GM23338 (cell line): ENCODE measurements around the gene GEMIN2. TPM values are rescaled to one million over a fixed set of nuclear protein-coding genes. Genes with fewer than 3 reads are reported as not detected.

Source experiments
- ATAC-seq: fragments of 200-7000 bp; cut with Tn5 transposase; 3 replicates; pipeline ENCODE4 v1.9.1; 2020
- DNase-seq: peaks from one replicate; pipeline ENCODE4 v3.0.0-alpha.2; 2015; ENCODE audit warnings: low spot score
- H2AFZ ChIP-seq: fragments of 200-600 bp; sonication (generic); 2 replicates; pipeline ENCODE4 v1.8.0; 2016; ENCODE audit warnings: antibody characterized with exemption, mild to moderate bottlenecking, moderate library complexity
- H3F3A ChIP-seq: fragments of 200-600 bp; sonication (generic); replicated peaks from 2 replicates; pipeline ENCODE4 v1.8.0; 2017; ENCODE audit warnings: antibody characterized with exemption, mixed run types, low read depth
- H3K27ac ChIP-seq: fragments of 200-600 bp; sonication (generic); 2 replicates; pipeline ENCODE4 v1.6.1; 2016; ENCODE audit warnings: low read depth
- H3K27me3 ChIP-seq: fragments of 200-600 bp; sonication (generic); 2 replicates; pipeline ENCODE4 v1.8.0; 2016; ENCODE audit warnings: mild to moderate bottlenecking, mixed run types, moderate library complexity; ENCODE audit not compliant: insufficient read depth
- H3K36me3 ChIP-seq: fragments of 200-600 bp; sonication (generic); 2 replicates; pipeline ENCODE4 v1.8.0; 2016; ENCODE audit warnings: mild to moderate bottlenecking; ENCODE audit not compliant: insufficient read depth
- H3K4me1 ChIP-seq: fragments of 200-600 bp; sonication (generic); 2 replicates; pipeline ENCODE4 v1.8.0; 2016; ENCODE audit warnings: mild to moderate bottlenecking, moderate library complexity; ENCODE audit not compliant: insufficient read depth
- H3K4me2 ChIP-seq: fragments of 200-600 bp; sonication (generic); 2 replicates; pipeline ENCODE4 v1.7.1; 2017; ENCODE audit warnings: mixed run types
- H3K4me3 ChIP-seq: fragments of 200-600 bp; sonication (generic); 2 replicates; pipeline ENCODE4 v1.6.1; 2016; ENCODE audit warnings: mixed run types
- H3K79me2 ChIP-seq: fragments of 200-600 bp; sonication (generic); replicated peaks from 2 replicates; pipeline ENCODE4 v1.8.0; 2017; ENCODE audit warnings: mild to moderate bottlenecking; ENCODE audit not compliant: insufficient read depth
- H3K9me2 ChIP-seq: fragments of 200-600 bp; sonication (generic); 2 replicates; pipeline ENCODE4 v1.8.0; 2017; ENCODE audit not compliant: insufficient read depth
- H4K20me1 ChIP-seq: fragments of 200-600 bp; sonication (generic); replicated peaks from 2 replicates; pipeline ENCODE4 v1.8.0; 2017; ENCODE audit warnings: mild to moderate bottlenecking; ENCODE audit not compliant: insufficient read depth
- H3K27ac Mint-ChIP-seq: 2 replicates; pipeline ENCODE4 v1.8.0; 2020; ENCODE audit warnings: inconsistent platforms, mild to moderate bottlenecking, moderate library complexity, mixed read lengths
- H3K27me3 Mint-ChIP-seq: 3 replicates; pipeline ENCODE4 v1.8.0; 2022; ENCODE audit warnings: low read depth, mild to moderate bottlenecking, moderate library complexity, mixed read lengths, inconsistent platforms; ENCODE audit not compliant: insufficient read depth, poor library complexity
- H3K36me3 Mint-ChIP-seq: 3 replicates; pipeline ENCODE4 v1.8.0; 2021; ENCODE audit warnings: low read depth, mild to moderate bottlenecking, inconsistent platforms, moderate library complexity, mixed read lengths
- H3K4me1 Mint-ChIP-seq: 3 replicates; pipeline ENCODE4 v1.8.0; 2020; ENCODE audit warnings: mild to moderate bottlenecking, inconsistent platforms, mixed read lengths
- H3K4me3 Mint-ChIP-seq: 3 replicates; pipeline ENCODE4 v1.8.0; 2021; ENCODE audit warnings: moderate library complexity, mild to moderate bottlenecking, inconsistent platforms, mixed read lengths
- H3K9me3 Mint-ChIP-seq: 3 replicates; pipeline ENCODE4 v1.8.0; 2020; ENCODE audit warnings: moderate library complexity, mild to moderate bottlenecking, inconsistent platforms, mixed read lengths
- CREB1 ChIP-seq: fragments of 250-450 bp; sonication (Bioruptor Pico); IDR thresholded peaks from 2 replicates; pipeline ENCODE4 v1.5.0; 2020; ENCODE audit warnings: low read depth, mild to moderate bottlenecking, moderate library complexity
- NANOG ChIP-seq: IDR thresholded peaks from 2 replicates; pipeline ENCODE4 v1.6.1; 2016; ENCODE audit warnings: antibody characterized with exemption, borderline replicate concordance
- POLR2AphosphoS5 ChIP-seq: IDR thresholded peaks from 2 replicates; pipeline ENCODE4 v1.6.1; 2016; ENCODE audit warnings: antibody characterized with exemption, low read depth
- STAT1 ChIP-seq: IDR thresholded peaks from one replicate; pipeline ENCODE4 v1.6.1; 2016; ENCODE audit warnings: antibody characterized with exemption; ENCODE audit not compliant: unreplicated experiment
- ZNF114 ChIP-seq: fragments of 250-450 bp; sonication (Bioruptor Pico); IDR thresholded peaks from 2 replicates; pipeline ENCODE4 v1.5.0; 2020; ENCODE audit warnings: mild to moderate bottlenecking, moderate library complexity
- ZNF331 ChIP-seq: fragments of 250-450 bp; sonication (Bioruptor Pico); IDR thresholded peaks from 2 replicates; pipeline ENCODE4 v1.5.0; 2020; ENCODE audit warnings: low read depth, mild to moderate bottlenecking, moderate library complexity
- polyA plus RNA-seq: library from polyadenylated mRNA; unstranded; fragments of >200 nt; fragmentation: Nextera tagmentation; extraction: Ambion mirVana; gene quantifications from 2 replicates; pipeline ENCODE4 v1.2.1, GENCODE V29; 2016
- total RNA-seq: library from RNA; depleted of rRNA; stranded (reverse); fragments of >200 nt; shearing (Covaris generic); gene quantifications from 2 replicates; pipeline ENCODE4 v1.2.3, GENCODE V29; 2014
- TF ChIP-seq, protein P1 (sequence below): IDR thresholded peaks from 2 replicates; pipeline ENCODE4 v1.6.1; 2016; ENCODE audit warnings: antibody characterized with exemption
- TF ChIP-seq, protein P2 (sequence below): fragments of 250-450 bp; sonication (Bioruptor Pico); IDR thresholded peaks from 2 replicates; pipeline ENCODE4 v1.5.0; 2020; ENCODE audit warnings: mild to moderate bottlenecking, moderate library complexity

GEMIN2 gene
- total and polyA plus RNA-seq, 2 experiments from 2014 or later = 37.0 to 61.6 TPM

GRCh38 chr14:39174560-39175444 lies 60.7 kb downstream of the GEMIN2 start, which contains the start of gene PNN:
Gene PNN (plus strand): TSS chr14:39175254. CDS start chr14:39175280, 26 bp downstream.
- TF ChIP-seq CREB1 (CRISPR knock-in tag) (peak; percentile 87), POLR2AphosphoS5 (peak; percentile 97), ZNF114 (CRISPR knock-in tag) (no peak), ZNF331 (no peak)
- TF ChIP-seq, protein P1, sequence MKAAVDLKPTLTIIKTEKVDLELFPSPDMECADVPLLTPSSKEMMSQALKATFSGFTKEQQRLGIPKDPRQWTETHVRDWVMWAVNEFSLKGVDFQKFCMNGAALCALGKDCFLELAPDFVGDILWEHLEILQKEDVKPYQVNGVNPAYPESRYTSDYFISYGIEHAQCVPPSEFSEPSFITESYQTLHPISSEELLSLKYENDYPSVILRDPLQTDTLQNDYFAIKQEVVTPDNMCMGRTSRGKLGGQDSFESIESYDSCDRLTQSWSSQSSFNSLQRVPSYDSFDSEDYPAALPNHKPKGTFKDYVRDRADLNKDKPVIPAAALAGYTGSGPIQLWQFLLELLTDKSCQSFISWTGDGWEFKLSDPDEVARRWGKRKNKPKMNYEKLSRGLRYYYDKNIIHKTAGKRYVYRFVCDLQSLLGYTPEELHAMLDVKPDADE = peak; percentile 84
- no peaks in the 10 kb centered on the region for H3K27me3 ChIP-seq
- H3F3A ChIP-seq = peaks cover 31% of the 10 kb centered on the region
- Mint-ChIP-seq H3K4me3 (peak within 1 kb of the TSS; percentile 99), H3K36me3 (no peaks in the 10 kb centered on the region; the same call in 1 of the 3 replicates), H3K4me1 (peaks cover 31% of the 10 kb centered on the region), H3K27ac (peak within 1 kb of the TSS; percentile 100), H3K9me3 (no peaks in the 10 kb centered on the region; the same call in 2 of the 3 replicates), H3K27me3 (peaks cover 17% of the 10 kb centered on the region)
- peak within 1 kb of the TSS; percentile 69 for H3K4me3 ChIP-seq
- peaks cover 44% of the 10 kb centered on the region for H3K79me2 ChIP-seq
- H3K9me2 ChIP-seq = no peaks in the 10 kb centered on the region
- peak within 1 kb of the TSS; percentile 82 for H3K4me2 ChIP-seq
- peaks cover 17% of the 10 kb centered on the region; the same call in 1 of the 2 replicates for H4K20me1 ChIP-seq
- peaks cover 40% of the 10 kb centered on the region for H3K36me3 ChIP-seq
- ATAC-seq (peak; percentile 87), DNase-seq (peak; percentile 99)
- peak within 1 kb of the TSS; percentile 98 for H3K27ac ChIP-seq
- no peak within 1 kb of the TSS for H2AFZ ChIP-seq
- peaks cover 11% of the 10 kb centered on the region for H3K4me1 ChIP-seq

DNA sequence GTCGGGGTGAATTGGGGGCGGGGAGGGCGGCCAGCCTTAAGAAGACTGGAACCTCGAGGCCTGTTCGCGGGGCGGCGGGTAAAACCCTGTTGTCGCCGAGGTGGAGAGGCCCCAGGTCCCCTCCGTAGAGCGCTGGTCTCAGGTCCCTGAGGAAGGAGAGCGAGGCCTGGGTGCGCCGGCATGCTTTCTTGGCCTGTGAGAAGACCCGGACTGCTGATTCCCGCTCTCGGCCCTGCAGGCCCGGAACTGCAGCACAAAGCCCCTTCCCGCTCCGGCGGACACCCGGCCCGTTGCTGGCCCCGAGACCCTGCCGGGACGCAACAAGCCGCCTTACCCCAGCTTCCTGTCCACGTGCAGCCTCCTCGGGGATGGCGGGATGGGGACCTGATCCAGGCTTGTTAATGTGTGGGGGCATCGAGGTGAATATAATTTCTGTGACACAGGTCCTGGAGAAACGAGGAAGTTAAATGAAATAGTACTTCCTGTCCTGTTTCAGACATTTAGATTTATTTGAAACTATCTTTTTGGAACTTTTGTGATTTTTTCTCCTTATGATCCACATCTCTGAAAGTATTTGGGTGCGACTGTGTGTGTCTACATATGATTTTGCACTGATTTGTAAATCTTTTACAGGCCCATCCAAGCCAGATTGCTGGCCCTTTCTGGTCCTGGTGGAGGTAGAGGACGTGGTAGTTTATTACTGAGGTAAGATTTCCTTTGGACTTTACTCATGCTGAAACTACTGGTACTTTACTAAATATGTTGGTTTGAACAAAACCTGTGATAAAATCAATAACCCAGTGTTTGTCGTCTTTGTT lies 61.5 kb downstream of the GEMIN2 start:
- H3K79me2 ChIP-seq = peaks cover 52% of the 10 kb centered on the region
- peaks cover 11% of the 10 kb centered on the region for H3K4me1 ChIP-seq
- peak overlapping the region; percentile 100 for H3K27ac Mint-ChIP-seq
- H3K4me2 ChIP-seq = peak overlapping the region; percentile 82
- peak; percentile 15 for ATAC-seq
- peaks cover 33% of the 10 kb centered on the region for H3F3A ChIP-seq
- H2AFZ ChIP-seq = no peak overlapping the region
- H4K20me1 ChIP-seq = peaks cover 22% of the 10 kb centered on the region; the same call in 1 of the 2 replicates
- peak overlapping the region; percentile 69 for H3K4me3 ChIP-seq
- H3K9me2 ChIP-seq = no peaks in the 10 kb centered on the region
- H3K4me1 Mint-ChIP-seq = peaks cover 31% of the 10 kb centered on the region
- TF ChIP-seq STAT1 (no peak), POLR2AphosphoS5 (no peak), CREB1 (CRISPR knock-in tag) (no peak), ZNF114 (CRISPR knock-in tag) (no peak), NANOG (no peak)
- TF ChIP-seq, protein P2, sequence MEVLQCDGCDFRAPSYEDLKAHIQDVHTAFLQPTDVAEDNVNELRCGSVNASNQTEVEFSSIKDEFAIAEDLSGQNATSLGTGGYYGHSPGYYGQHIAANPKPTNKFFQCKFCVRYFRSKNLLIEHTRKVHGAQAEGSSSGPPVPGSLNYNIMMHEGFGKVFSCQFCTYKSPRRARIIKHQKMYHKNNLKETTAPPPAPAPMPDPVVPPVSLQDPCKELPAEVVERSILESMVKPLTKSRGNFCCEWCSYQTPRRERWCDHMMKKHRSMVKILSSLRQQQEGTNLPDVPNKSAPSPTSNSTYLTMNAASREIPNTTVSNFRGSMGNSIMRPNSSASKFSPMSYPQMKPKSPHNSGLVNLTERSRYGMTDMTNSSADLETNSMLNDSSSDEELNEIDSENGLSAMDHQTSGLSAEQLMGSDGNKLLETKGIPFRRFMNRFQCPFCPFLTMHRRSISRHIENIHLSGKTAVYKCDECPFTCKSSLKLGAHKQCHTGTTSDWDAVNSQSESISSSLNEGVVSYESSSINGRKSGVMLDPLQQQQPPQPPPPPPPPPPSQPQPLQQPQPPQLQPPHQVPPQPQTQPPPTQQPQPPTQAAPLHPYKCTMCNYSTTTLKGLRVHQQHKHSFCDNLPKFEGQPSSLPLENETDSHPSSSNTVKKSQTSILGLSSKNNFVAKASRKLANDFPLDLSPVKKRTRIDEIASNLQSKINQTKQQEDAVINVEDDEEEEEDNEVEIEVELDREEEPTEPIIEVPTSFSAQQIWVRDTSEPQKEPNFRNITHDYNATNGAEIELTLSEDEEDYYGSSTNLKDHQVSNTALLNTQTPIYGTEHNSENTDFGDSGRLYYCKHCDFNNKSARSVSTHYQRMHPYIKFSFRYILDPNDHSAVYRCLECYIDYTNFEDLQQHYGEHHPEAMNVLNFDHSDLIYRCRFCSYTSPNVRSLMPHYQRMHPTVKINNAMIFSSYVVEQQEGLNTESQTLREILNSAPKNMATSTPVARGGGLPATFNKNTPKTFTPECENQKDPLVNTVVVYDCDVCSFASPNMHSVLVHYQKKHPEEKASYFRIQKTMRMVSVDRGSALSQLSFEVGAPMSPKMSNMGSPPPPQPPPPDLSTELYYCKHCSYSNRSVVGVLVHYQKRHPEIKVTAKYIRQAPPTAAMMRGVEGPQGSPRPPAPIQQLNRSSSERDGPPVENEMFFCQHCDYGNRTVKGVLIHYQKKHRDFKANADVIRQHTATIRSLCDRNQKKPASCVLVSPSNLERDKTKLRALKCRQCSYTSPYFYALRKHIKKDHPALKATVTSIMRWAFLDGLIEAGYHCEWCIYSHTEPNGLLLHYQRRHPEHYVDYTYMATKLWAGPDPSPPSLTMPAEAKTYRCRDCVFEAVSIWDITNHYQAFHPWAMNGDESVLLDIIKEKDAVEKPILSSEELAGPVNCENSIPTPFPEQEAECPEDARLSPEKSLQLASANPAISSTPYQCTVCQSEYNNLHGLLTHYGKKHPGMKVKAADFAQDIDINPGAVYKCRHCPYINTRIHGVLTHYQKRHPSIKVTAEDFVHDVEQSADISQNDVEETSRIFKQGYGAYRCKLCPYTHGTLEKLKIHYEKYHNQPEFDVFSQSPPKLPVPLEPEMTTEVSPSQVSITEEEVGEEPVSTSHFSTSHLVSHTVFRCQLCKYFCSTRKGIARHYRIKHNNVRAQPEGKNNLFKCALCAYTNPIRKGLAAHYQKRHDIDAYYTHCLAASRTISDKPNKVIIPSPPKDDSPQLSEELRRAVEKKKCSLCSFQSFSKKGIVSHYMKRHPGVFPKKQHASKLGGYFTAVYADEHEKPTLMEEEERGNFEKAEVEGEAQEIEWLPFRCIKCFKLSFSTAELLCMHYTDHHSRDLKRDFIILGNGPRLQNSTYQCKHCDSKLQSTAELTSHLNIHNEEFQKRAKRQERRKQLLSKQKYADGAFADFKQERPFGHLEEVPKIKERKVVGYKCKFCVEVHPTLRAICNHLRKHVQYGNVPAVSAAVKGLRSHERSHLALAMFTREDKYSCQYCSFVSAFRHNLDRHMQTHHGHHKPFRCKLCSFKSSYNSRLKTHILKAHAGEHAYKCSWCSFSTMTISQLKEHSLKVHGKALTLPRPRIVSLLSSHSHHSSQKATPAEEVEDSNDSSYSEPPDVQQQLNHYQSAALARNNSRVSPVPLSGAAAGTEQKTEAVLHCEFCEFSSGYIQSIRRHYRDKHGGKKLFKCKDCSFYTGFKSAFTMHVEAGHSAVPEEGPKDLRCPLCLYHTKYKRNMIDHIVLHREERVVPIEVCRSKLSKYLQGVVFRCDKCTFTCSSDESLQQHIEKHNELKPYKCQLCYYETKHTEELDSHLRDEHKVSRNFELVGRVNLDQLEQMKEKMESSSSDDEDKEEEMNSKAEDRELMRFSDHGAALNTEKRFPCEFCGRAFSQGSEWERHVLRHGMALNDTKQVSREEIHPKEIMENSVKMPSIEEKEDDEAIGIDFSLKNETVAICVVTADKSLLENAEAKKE (CRISPR knock-in tag) = no peak
- H3K27me3 Mint-ChIP-seq = peaks cover 17% of the 10 kb centered on the region
- DNase-seq = peak; percentile 60
- peak overlapping the region; percentile 99 for H3K4me3 Mint-ChIP-seq
- no peaks in the 10 kb centered on the region for H3K27me3 ChIP-seq
- no peaks in the 10 kb centered on the region; the same call in 2 of the 3 replicates for H3K9me3 Mint-ChIP-seq
- peaks cover 48% of the 10 kb centered on the region for H3K36me3 ChIP-seq
- H3K36me3 Mint-ChIP-seq = no peaks in the 10 kb centered on the region; the same call in 1 of the 3 replicates
- H3K27ac ChIP-seq = peak overlapping the region; percentile 82
